ENCODE data around the gene LTBP1.

LTBP1 gene

DNA sequence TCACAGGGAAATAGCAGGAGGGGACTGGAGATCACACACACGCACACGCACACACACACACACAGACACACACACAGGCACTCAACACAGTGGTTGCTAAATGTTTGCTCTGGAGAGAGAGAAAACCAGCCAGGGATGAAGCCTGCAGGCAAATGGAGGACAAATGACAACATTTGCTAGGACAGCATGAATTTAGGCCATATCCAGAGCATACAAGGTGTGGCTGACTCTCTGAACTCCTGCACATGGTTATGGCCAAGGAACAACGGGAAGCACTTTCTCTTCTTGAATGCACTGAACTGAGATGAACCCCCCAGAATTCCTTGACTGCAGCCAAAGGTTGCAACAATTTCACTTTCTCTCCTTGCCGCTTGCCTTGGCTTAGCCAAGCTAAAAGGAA is 299.7 kb downstream of the LTBP1 start:
- TF ChIP-seq, protein P1, sequence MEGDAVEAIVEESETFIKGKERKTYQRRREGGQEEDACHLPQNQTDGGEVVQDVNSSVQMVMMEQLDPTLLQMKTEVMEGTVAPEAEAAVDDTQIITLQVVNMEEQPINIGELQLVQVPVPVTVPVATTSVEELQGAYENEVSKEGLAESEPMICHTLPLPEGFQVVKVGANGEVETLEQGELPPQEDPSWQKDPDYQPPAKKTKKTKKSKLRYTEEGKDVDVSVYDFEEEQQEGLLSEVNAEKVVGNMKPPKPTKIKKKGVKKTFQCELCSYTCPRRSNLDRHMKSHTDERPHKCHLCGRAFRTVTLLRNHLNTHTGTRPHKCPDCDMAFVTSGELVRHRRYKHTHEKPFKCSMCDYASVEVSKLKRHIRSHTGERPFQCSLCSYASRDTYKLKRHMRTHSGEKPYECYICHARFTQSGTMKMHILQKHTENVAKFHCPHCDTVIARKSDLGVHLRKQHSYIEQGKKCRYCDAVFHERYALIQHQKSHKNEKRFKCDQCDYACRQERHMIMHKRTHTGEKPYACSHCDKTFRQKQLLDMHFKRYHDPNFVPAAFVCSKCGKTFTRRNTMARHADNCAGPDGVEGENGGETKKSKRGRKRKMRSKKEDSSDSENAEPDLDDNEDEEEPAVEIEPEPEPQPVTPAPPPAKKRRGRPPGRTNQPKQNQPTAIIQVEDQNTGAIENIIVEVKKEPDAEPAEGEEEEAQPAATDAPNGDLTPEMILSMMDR (conservative IDR thresholded peaks at IDR 0.05; ENCODE audit: low read depth): no peak
- CTCF ChIA-PET: interaction anchor here (0.6 kb wide), 1 partner anchor 615 kb away, joined by 3 read pairs; no protein-coding TSS in a partner anchor
- POLR2A ChIA-PET (ENCODE audit: low non-redundant PET): no interaction called here
- H3K27ac ChIP-seq: no peak overlapping the region
- no peak for DNase-seq (ENCODE audit: low spot score)

DNA sequence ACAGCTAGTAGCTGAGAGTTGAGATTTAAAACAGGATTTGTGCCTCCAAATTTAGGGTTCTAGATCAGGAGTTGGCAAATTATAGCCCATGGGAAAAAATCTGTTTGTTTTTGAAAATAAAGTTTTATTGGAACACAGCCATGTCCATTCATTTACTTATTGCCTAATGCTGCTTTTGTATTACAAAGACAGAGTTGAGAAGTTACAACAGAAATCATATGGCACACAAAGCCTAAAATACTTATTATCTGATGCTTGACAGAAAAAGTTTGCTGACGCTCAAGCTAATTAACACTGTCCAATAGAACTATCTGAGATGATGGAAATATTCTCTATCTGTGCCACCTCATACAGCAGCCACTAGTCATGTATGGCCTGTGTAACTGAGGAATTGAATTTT is 300.6 kb downstream of the LTBP1 start:
- TF ChIP-seq, protein P1 (conservative IDR thresholded peaks at IDR 0.05; ENCODE audit: low read depth): no peak
- ChIA-PET POLR2A (ENCODE audit: low non-redundant PET) (no interaction called here), CTCF (no interaction called here)
- no peak for DNase-seq (ENCODE audit: low spot score)
- no peak overlapping the region for H3K27ac ChIP-seq

DNA sequence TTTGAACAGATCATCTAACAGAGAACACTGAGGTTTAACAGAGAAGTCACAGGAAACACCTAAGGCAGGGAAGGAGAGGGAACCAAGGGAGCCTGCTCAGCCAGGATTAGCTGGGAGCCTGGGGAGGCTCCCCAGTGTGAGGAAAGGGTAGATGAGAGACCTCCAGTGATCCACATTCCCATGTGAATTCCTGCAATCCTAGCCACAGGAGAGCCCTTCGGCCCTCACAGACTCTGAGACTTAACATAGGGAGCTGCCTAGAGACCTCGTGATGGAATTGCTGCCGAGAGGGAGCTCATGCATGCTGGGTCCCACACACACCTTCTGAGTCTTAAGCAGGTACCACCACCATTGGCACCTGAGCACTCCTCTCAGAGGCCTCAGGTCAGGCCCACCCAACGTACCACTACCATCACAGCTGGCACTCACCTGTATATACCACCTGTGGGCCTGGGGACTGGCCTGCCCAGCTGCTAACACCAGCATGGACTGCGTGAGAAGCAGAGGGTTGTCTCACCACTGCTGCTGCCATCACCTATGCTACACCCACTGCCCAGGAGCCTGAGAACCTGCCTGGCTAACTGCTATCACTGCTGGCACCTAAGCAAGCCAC is 303.8 kb downstream of the LTBP1 start:
- H3K27ac ChIP-seq: no peak overlapping the region
- POLR2A ChIA-PET (ENCODE audit: low non-redundant PET): no interaction called here
- no peak for DNase-seq (ENCODE audit: low spot score)
- TF ChIP-seq, protein P1 (conservative IDR thresholded peaks at IDR 0.05; ENCODE audit: low read depth): no peak
- CTCF ChIA-PET: no interaction called here

DNA sequence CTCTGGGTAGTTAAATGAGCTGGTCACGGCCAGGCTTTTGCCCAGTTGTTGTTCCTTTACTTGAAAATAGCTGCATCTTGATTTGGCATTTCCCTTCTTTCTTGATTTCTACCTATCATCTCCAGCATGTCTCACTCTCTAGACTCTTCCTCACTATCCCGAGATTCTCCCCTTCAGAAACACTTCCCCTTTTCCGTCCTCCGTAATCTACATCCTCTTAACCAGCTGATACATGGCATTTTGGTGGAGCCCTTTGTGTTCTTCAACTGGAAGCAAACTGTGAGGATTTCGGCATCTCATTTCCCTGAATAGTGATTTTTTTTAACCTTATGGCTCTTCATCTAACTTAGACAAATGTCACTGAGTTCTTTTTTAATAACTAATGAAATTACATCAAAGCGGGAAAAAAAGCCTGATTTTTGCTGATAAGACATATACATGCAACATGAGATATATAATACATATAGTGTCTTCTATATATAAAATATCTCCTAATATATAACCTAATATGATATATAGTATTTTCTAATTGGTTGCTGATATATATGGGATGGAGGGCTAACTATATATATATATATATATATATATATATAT is 309.5 kb downstream of the LTBP1 start:
- DNase-seq (ENCODE audit: low spot score): no peak
- ChIA-PET CTCF (interaction anchor here (0.9 kb wide), 1 partner anchor 12 kb away, joined by 3 read pairs; no protein-coding TSS in a partner anchor), POLR2A (ENCODE audit: low non-redundant PET) (no interaction called here)
- TF ChIP-seq, protein P1 (conservative IDR thresholded peaks at IDR 0.05; ENCODE audit: low read depth): no peak
- no peak overlapping the region for H3K27ac ChIP-seq

DNA sequence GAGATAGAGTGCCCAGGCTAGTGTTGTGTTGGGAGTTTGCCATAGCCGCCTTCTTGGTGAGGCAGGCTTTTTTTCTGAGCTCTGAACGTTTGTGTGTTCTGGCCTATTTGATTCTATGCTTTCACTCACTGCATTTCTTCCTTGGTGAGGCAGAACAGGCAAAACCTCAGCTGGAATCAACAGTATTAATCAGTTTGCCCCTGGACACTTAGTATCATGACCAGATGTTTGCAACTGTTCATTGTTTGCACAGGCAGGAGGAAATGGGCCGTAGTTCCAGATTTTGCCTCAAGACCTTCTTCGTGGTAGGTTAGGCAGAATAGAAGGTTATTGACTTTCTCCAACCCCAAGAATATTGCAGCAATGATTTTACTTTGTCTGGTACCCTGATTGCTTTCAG is 311.6 kb downstream of the LTBP1 start:
- no peak overlapping the region for H3K27ac ChIP-seq
- ChIA-PET CTCF (no interaction called here), POLR2A (ENCODE audit: low non-redundant PET) (no interaction called here)
- no peak for DNase-seq (ENCODE audit: low spot score)
- TF ChIP-seq, protein P1 (conservative IDR thresholded peaks at IDR 0.05; ENCODE audit: low read depth): no peak

DNA sequence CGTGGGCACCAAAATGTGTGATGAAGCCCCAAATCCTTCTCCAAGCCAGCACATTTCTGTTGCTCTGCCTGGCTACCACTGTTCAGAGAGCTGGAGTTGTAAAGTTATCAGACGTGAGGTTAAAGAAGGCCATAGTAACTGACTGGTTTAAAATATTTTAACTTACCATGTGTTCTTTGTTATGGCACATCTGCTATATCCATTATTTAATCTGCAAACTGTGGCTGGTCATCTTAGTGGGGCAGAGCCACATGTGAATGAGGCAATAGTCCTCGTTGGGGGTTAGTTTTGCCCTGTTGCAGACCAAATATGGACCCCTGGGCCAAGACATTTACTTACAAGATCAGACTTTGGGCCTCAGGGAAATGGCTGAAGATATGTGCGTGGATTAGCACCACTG is 315.3 kb downstream of the LTBP1 start:
- H3K27ac ChIP-seq: no peak overlapping the region
- DNase-seq (ENCODE audit: low spot score): no peak
- ChIA-PET POLR2A (ENCODE audit: low non-redundant PET) (no interaction called here), CTCF (no interaction called here)
- TF ChIP-seq, protein P1 (conservative IDR thresholded peaks at IDR 0.05; ENCODE audit: low read depth): no peak

All from RWPE1 (cell line).